ENCODE results near the gene ARPC5L.
"Not testable (repeated sequence)": the region's sequence is repeated elsewhere in the genome, so short reads cannot be mapped to it uniquely, and the experiment has no call there.

ARPC5L gene

GRCh38 chr9:124914753-124915405, 52.9 kb downstream of the ARPC5L start:
- DNase-seq (ENCODE audit: insufficient read length, low spot score) (no peak), FAIRE-seq (no peak)
- TF ChIP-seq, protein P1, sequence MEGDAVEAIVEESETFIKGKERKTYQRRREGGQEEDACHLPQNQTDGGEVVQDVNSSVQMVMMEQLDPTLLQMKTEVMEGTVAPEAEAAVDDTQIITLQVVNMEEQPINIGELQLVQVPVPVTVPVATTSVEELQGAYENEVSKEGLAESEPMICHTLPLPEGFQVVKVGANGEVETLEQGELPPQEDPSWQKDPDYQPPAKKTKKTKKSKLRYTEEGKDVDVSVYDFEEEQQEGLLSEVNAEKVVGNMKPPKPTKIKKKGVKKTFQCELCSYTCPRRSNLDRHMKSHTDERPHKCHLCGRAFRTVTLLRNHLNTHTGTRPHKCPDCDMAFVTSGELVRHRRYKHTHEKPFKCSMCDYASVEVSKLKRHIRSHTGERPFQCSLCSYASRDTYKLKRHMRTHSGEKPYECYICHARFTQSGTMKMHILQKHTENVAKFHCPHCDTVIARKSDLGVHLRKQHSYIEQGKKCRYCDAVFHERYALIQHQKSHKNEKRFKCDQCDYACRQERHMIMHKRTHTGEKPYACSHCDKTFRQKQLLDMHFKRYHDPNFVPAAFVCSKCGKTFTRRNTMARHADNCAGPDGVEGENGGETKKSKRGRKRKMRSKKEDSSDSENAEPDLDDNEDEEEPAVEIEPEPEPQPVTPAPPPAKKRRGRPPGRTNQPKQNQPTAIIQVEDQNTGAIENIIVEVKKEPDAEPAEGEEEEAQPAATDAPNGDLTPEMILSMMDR (IDR thresholded peaks at IDR 0.05; ENCODE audit: insufficient read depth, missing control alignments), result no peak

GRCh38 chr9:124920394-124920793, 58.5 kb downstream of the ARPC5L start:
- not testable (repeated sequence) for FAIRE-seq; DNase-seq (ENCODE audit: insufficient read length, low spot score)

All from D721Med (cell line).